NB4 (cell line): ENCODE measurements around the gene YWHAQ.

Source experiments
- MAX ChIP-seq: IDR thresholded peaks from 2 replicates; pipeline ENCODE4 v1.6.1; 2011; ENCODE audit warnings: low read depth, low read length
- MYC ChIP-seq: IDR thresholded peaks from 2 replicates; pipeline ENCODE4 v1.6.1; 2011; ENCODE audit warnings: low read depth, low read length
- POLR2A ChIP-seq: IDR thresholded peaks from 2 replicates; pipeline ENCODE4 v1.6.1; 2011; ENCODE audit warnings: mild to moderate bottlenecking; ENCODE audit not compliant: insufficient read length; ENCODE audit errors: extremely low read depth
- TF ChIP-seq, protein P1 (sequence below): IDR thresholded peaks from one replicate; pipeline ENCODE4 v1.5.1; 2012; ENCODE audit warnings: low read depth, low read length

DNA sequence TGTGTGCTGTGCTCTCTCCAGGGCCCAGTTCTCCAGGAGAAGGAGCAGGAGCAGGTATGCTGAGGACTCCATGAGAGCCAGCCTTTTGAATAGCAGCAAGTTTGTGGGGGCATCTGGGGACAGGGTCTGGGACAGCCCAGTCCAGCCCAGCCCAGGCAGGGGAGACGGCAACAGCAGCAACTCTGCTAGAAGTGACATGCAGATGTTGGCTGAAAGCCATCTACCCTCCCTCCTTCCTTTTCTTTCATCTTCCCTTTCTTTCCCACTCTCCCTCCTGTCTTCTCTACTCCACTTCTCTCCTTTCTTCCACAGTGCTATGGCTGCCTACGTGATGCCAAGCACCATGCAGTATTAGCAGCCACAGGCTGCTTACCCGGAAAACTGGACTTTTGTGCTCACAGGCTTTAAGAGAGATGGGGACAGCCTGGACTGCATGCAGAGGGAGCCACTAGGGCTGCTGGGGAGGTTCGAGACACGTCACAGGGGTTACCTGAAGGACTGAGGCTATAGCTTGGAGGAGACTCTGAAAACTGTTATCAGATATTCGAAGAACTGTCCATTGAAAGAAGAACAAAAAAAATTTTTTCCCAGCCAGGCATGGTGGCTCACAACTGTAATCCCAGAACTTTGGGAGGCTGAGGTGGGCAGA lies 23.8 kb upstream of the YWHAQ start:
- TF ChIP-seq, protein P1, sequence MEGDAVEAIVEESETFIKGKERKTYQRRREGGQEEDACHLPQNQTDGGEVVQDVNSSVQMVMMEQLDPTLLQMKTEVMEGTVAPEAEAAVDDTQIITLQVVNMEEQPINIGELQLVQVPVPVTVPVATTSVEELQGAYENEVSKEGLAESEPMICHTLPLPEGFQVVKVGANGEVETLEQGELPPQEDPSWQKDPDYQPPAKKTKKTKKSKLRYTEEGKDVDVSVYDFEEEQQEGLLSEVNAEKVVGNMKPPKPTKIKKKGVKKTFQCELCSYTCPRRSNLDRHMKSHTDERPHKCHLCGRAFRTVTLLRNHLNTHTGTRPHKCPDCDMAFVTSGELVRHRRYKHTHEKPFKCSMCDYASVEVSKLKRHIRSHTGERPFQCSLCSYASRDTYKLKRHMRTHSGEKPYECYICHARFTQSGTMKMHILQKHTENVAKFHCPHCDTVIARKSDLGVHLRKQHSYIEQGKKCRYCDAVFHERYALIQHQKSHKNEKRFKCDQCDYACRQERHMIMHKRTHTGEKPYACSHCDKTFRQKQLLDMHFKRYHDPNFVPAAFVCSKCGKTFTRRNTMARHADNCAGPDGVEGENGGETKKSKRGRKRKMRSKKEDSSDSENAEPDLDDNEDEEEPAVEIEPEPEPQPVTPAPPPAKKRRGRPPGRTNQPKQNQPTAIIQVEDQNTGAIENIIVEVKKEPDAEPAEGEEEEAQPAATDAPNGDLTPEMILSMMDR, result no peak
- no peak for TF ChIP-seq MYC
- no peak for TF ChIP-seq POLR2A
- no peak for TF ChIP-seq MAX
